OCI-LY1 (cell line): ENCODE results near the gene HECTD2.

Experiments
- H2AFZ ChIP-seq: fragments of 200-600 bp; sonication (generic), shearing (Covaris generic); 2 replicates; pipeline ENCODE4 v1.6.0; 2014; ENCODE audit warnings: antibody characterized with exemption, mild to moderate bottlenecking, low read length
- H3F3A ChIP-seq: fragments of 200-600 bp; sonication (generic), shearing (Covaris generic); 2 replicates; pipeline ENCODE4 v1.6.0; 2014; ENCODE audit warnings: mild to moderate bottlenecking, antibody characterized with exemption, low read length, moderate library complexity; ENCODE audit not compliant: insufficient read depth
- H3K27ac ChIP-seq: fragments of 200-600 bp; sonication (generic); 2 replicates; pipeline ENCODE4 v1.5.1; 2014; ENCODE audit warnings: low read length, mixed run types, mild to moderate bottlenecking, low read depth; ENCODE audit not compliant: poor library complexity, severe bottlenecking
- H3K27me3 ChIP-seq: fragments of 200-600 bp; sonication (generic); 2 replicates; pipeline ENCODE4 v1.6.0; 2014; ENCODE audit warnings: antibody characterized with exemption, mild to moderate bottlenecking, low read length, moderate library complexity; ENCODE audit not compliant: insufficient read depth
- H3K36me3 ChIP-seq: fragments of 200-600 bp; sonication (generic); 2 replicates; pipeline ENCODE4 v1.6.1; 2014; ENCODE audit warnings: mild to moderate bottlenecking, antibody characterized with exemption, low read length, moderate library complexity, mixed read lengths; ENCODE audit not compliant: insufficient read depth
- H3K4me1 ChIP-seq: fragments of 200-600 bp; sonication (generic); 2 replicates; pipeline ENCODE4 v1.5.1; 2014; ENCODE audit warnings: mild to moderate bottlenecking, low read length, moderate library complexity; ENCODE audit not compliant: insufficient read depth, severe bottlenecking
- H3K4me2 ChIP-seq: fragments of 200-600 bp; sonication (generic), shearing (Covaris generic); 2 replicates; pipeline ENCODE4 v1.6.1; 2014; ENCODE audit warnings: low read length
- H3K4me3 ChIP-seq: fragments of 200-600 bp; sonication (generic); 2 replicates; pipeline ENCODE4 v1.5.1; 2014; ENCODE audit warnings: low read length, low read depth, mild to moderate bottlenecking, mixed read lengths; ENCODE audit not compliant: poor library complexity, severe bottlenecking
- H3K79me2 ChIP-seq: fragments of 200-600 bp; shearing (Covaris generic); 2 replicates; pipeline ENCODE4 v1.6.1; 2016; ENCODE audit warnings: mixed run types, low read length, mixed read lengths; ENCODE audit not compliant: insufficient read depth
- H3K9ac ChIP-seq: fragments of 200-600 bp; sonication (generic), shearing (Covaris generic); 2 replicates; pipeline ENCODE4 v1.6.1; 2014; ENCODE audit warnings: mild to moderate bottlenecking, low read length, mixed read lengths
- H3K9me2 ChIP-seq: fragments of 200-600 bp; sonication (generic), shearing (Covaris generic); 2 replicates; pipeline ENCODE4 v1.6.1; 2014; ENCODE audit warnings: low read depth, mild to moderate bottlenecking, low read length, mixed read lengths
- H3K9me3 ChIP-seq: fragments of 200-600 bp; shearing (Covaris generic); 2 replicates; pipeline ENCODE4 v1.6.1; 2014; ENCODE audit warnings: low read length, mixed read lengths
- H4K20me1 ChIP-seq: fragments of 200-600 bp; sonication (generic), shearing (Covaris generic); 2 replicates; pipeline ENCODE4 v1.6.0; 2016; ENCODE audit warnings: mild to moderate bottlenecking, low read length; ENCODE audit not compliant: insufficient read depth
- CTCF ChIP-seq: fragments of 200-600 bp; sonication (generic), shearing (Covaris generic); IDR thresholded peaks from 2 replicates; pipeline ENCODE4 v1.5.1; 2017; ENCODE audit warnings: mild to moderate bottlenecking, antibody characterized with exemption, low read length, moderate library complexity, mixed read lengths
- EZH2 ChIP-seq: fragments of 200-600 bp; sonication (generic), shearing (Covaris generic); IDR thresholded peaks from 2 replicates; pipeline ENCODE4 v1.8.0; 2017; ENCODE audit warnings: borderline replicate concordance, mixed run types, mild to moderate bottlenecking, antibody characterized with exemption, low read length, moderate library complexity, mixed read lengths

The HECTD2 gene

DNA sequence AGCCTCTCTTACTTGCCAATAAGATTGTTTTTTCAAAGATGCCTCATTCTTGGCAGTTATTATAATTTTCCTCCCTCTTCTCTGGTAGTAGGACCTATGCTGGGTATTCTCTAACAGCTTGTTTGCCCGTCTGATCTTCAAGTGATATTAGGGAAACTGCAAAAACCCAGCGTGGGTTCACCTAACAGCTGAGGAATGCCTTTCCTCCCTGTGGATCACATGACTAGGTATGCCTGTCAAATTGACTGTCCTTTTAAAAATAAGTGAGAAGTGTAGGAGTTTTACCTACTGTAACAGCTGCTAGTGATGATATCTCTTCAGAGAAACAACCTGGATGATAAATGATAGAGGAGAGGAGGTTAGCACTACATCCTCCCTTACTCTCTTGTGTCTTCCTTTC is 22.0 kb downstream of the HECTD2 start:
- no peaks in the 10 kb centered on the region for H3K9me3 ChIP-seq
- H3K27ac ChIP-seq: no peak overlapping the region
- H3K36me3 ChIP-seq: no peaks in the 10 kb centered on the region
- no peaks in the 10 kb centered on the region for H3F3A ChIP-seq
- H3K4me1 ChIP-seq: no peaks in the 10 kb centered on the region
- no peak overlapping the region for H3K9ac ChIP-seq
- H3K4me3 ChIP-seq: no peak overlapping the region
- H3K4me2 ChIP-seq: no peak overlapping the region
- TF ChIP-seq EZH2 (no peak), CTCF (no peak)
- H3K9me2 ChIP-seq: no peaks in the 10 kb centered on the region
- no peaks in the 10 kb centered on the region for H3K79me2 ChIP-seq
- no peaks in the 10 kb centered on the region for H4K20me1 ChIP-seq
- no peaks in the 10 kb centered on the region for H3K27me3 ChIP-seq
- no peak overlapping the region for H2AFZ ChIP-seq

DNA sequence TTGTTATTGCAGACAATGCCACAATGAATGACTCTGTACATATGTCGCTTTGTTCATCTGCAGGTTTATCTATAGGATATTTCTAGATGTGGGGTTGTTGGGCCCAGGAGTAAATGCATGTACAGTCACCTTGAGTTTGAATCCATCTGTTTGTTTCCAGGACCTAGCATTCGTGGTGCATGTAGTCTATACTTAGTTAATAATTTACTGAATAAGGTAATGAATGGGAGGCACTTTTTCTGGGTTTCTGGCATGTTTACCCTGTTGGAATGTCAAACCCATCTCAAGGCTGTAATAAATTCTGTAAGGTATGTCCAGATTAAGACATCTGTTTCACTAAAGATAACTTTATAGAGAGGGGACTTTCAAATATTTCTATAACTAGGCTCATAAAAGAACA is 23.5 kb downstream of the HECTD2 start:
- Histone ChIP-seq H3K79me2 (no peaks in the 10 kb centered on the region), H3K27me3 (no peaks in the 10 kb centered on the region), H3F3A (no peaks in the 10 kb centered on the region), H3K4me1 (no peaks in the 10 kb centered on the region), H3K4me3 (no peak overlapping the region), H2AFZ (no peak overlapping the region), H4K20me1 (no peaks in the 10 kb centered on the region), H3K4me2 (no peak overlapping the region), H3K27ac (no peak overlapping the region), H3K9ac (no peak overlapping the region), H3K9me3 (no peaks in the 10 kb centered on the region), H3K9me2 (no peaks in the 10 kb centered on the region), H3K36me3 (no peaks in the 10 kb centered on the region)
- TF ChIP-seq EZH2 (no peak), CTCF (no peak)

DNA sequence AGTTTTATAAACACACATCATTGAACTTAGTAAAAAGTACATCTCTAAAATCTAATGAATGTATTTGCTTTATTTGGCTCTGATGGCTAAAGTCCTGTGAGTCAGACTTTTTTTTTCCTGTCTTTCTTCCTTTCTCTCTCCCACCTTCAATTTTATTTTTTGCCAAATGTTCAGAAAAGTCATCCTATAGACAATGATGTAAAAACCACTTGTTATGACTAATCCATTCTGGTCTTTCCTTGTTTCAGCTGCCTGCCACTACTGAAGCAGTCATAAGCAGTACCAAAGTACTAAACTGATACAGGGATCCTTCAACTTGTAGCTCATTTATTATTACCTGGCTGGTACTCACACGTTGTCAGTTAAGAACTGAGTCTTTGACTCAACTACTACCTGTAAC is 23.9 kb downstream of the HECTD2 start:
- Histone ChIP-seq H3F3A (no peaks in the 10 kb centered on the region), H3K27me3 (no peaks in the 10 kb centered on the region), H2AFZ (no peak overlapping the region), H3K9ac (no peak overlapping the region), H3K4me3 (no peak overlapping the region), H3K4me1 (no peaks in the 10 kb centered on the region), H4K20me1 (no peaks in the 10 kb centered on the region), H3K4me2 (no peak overlapping the region), H3K36me3 (no peaks in the 10 kb centered on the region), H3K9me3 (no peaks in the 10 kb centered on the region), H3K9me2 (no peaks in the 10 kb centered on the region), H3K27ac (no peak overlapping the region), H3K79me2 (no peaks in the 10 kb centered on the region)
- no peak for TF ChIP-seq CTCF
- no peak for TF ChIP-seq EZH2
